ENCODE data around the gene NFAM1. TPM values are rescaled to one million over a fixed set of nuclear protein-coding genes. Genes with fewer than 3 reads are reported as not detected.

NFAM1 gene
- total RNA-seq, 1 donor from 2014 or later: not detected

DNA sequence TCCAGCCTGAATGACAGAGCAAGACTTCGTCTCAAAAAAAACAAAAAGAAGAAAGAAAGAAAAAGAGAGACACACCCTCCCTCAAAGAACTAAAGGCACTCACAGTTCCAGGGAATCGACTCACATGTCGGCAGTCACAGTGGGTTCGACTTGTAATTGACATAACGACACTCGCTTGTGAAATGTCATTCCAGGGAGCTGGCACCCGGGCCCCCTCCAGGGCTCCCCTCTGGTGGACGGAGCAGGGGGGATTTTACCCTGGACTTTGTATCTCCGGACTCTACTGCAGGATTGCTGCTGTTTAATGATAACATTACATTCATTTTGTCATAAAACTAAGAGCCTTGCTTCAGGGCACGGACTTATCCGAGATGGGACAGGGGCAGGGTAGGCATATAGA lies 18.2 kb downstream of the NFAM1 start:
- Mint-ChIP-seq H3K4me1 (ENCODE audit: low read depth) (no peaks in the 10 kb centered on the region), H3K27me3 (ENCODE audit: low read depth) (peaks cover 9% of the 10 kb centered on the region)

GRCh38 chr22:42412744-42413333 lies 19.4 kb downstream of the NFAM1 start:
- Mint-ChIP-seq H3K9me3 (ENCODE audit: low read depth) (no peaks in the 10 kb centered on the region), H3K27me3 (ENCODE audit: low read depth) (peaks cover 7% of the 10 kb centered on the region), H3K4me3 (ENCODE audit: unreplicated experiment) (no peak overlapping the region), H3K27ac (ENCODE audit: unreplicated experiment) (no peak overlapping the region), H3K36me3 (ENCODE audit: low read depth) (no peaks in the 10 kb centered on the region), H3K4me1 (ENCODE audit: low read depth) (no peaks in the 10 kb centered on the region)
- no peak for TF ChIP-seq CTCF (IDR thresholded peaks at IDR 0.05)
- DNase-seq (ENCODE audit: low spot score): no peak

More for the DNA sequence above, 18.2 kb downstream of the NFAM1 start:
- no peaks in the 10 kb centered on the region for H3K36me3 Mint-ChIP-seq (ENCODE audit: low read depth)
- no peak overlapping the region for H3K27ac Mint-ChIP-seq (ENCODE audit: unreplicated experiment)
- no peak for TF ChIP-seq CTCF (IDR thresholded peaks at IDR 0.05)
- DNase-seq (ENCODE audit: low spot score): no peak
- no peaks in the 10 kb centered on the region for H3K9me3 Mint-ChIP-seq (ENCODE audit: low read depth)
- H3K4me3 Mint-ChIP-seq (ENCODE audit: unreplicated experiment): no peak overlapping the region

GRCh38 chr22:42410708-42411107 lies 21.5 kb downstream of the NFAM1 start:
- TF ChIP-seq CTCF (IDR thresholded peaks at IDR 0.05): no peak
- no peak for DNase-seq (ENCODE audit: low spot score)
- H3K27me3 Mint-ChIP-seq (ENCODE audit: low read depth): peaks cover 12% of the 10 kb centered on the region
- H3K27ac Mint-ChIP-seq (ENCODE audit: unreplicated experiment): no peak overlapping the region
- no peaks in the 10 kb centered on the region for H3K4me1 Mint-ChIP-seq (ENCODE audit: low read depth)
- no peaks in the 10 kb centered on the region for H3K9me3 Mint-ChIP-seq (ENCODE audit: low read depth)
- peaks cover 2% of the 10 kb centered on the region for H3K36me3 Mint-ChIP-seq (ENCODE audit: low read depth)
- H3K4me3 Mint-ChIP-seq (ENCODE audit: unreplicated experiment): no peak overlapping the region

- DNase-seq (ENCODE audit: low spot score): no peak
- TF ChIP-seq CTCF (IDR thresholded peaks at IDR 0.05): no peak
- H3K9me3 Mint-ChIP-seq (ENCODE audit: low read depth): no peaks in the 10 kb centered on the region
- H3K4me1 Mint-ChIP-seq (ENCODE audit: low read depth): no peaks in the 10 kb centered on the region
- peaks cover 18% of the 10 kb centered on the region for H3K27me3 Mint-ChIP-seq (ENCODE audit: low read depth)
- no peak overlapping the region for H3K4me3 Mint-ChIP-seq (ENCODE audit: unreplicated experiment)
- peaks cover 2% of the 10 kb centered on the region for H3K36me3 Mint-ChIP-seq (ENCODE audit: low read depth)
- H3K27ac Mint-ChIP-seq (ENCODE audit: unreplicated experiment): no peak overlapping the region
Measured at GRCh38 chr22:42408810-42409529, 23.2 kb downstream of the NFAM1 start.

GRCh38 chr22:42408276-42408675 lies 23.9 kb downstream of the NFAM1 start:
- H3K27ac Mint-ChIP-seq (ENCODE audit: unreplicated experiment): no peak overlapping the region
- H3K27me3 Mint-ChIP-seq (ENCODE audit: low read depth): peaks cover 23% of the 10 kb centered on the region
- peaks cover 2% of the 10 kb centered on the region for H3K36me3 Mint-ChIP-seq (ENCODE audit: low read depth)
- H3K9me3 Mint-ChIP-seq (ENCODE audit: low read depth): no peaks in the 10 kb centered on the region
- TF ChIP-seq CTCF (IDR thresholded peaks at IDR 0.05): no peak
- no peak for DNase-seq (ENCODE audit: low spot score)
- H3K4me1 Mint-ChIP-seq (ENCODE audit: low read depth): no peaks in the 10 kb centered on the region
- H3K4me3 Mint-ChIP-seq (ENCODE audit: unreplicated experiment): no peak overlapping the region
